GM18520 (cell line): ENCODE results near the gene ANHX.
"Not testable (repeated sequence)": the region's sequence is repeated elsewhere in the genome, so short reads cannot be mapped to it uniquely, and the experiment has no call there.

Experiments
- ATAC-seq: cut with Tn5 transposase; IDR thresholded peaks from one replicate; pipeline ENCODE4 v1.9.1; 2021; ENCODE audit not compliant: unreplicated experiment

The ANHX gene

DNA sequence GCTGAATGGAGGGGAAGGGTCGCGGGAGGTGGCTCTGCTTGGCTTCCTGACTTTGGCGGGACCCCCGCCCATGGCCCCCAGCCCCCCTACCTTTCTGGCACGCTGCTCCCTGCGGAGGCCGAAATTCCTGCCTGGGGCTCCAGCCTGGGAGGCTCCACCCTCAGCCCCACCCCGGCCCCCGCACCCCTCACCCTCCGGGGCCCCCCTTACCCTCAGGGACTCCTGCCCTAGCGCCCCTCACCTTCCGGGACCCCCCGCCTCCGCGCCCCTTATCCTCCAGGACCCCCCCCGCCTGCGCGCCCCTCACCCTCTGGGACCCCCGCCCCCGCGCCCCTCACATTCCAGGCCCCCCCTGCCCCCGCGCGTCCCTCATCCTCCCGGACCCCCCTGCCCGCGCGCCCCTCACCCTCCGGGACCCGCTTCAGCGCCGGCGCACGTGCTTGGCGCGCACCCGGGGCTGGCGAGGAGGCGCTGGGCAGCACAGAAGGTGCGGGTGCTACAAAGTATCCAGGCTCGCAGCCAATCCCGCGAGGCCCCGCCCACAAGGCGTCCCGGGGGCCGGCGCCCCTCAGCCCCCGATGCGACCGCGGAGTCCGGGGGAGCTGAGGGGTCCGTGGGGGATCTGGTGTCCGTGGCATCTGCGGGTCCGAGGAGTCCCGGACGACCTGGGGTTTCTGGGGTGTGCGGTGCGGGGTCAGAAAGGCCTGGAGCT is at the start of gene ANHX:
Gene ANHX, minus strand, starts transcription at position 477 of the 712 bp plus-strand sequence. CDS start 1,521 bp downstream, outside the sequence.
- ATAC-seq = no peak

GRCh38 chr12:133264668-133265067 is 29.0 kb upstream of the ANHX start:
- ATAC-seq = not testable (repeated sequence)

- no peak for ATAC-seq
Observed at GRCh38 chr12:133264173-133264572, 28.5 kb upstream of the ANHX start.

DNA sequence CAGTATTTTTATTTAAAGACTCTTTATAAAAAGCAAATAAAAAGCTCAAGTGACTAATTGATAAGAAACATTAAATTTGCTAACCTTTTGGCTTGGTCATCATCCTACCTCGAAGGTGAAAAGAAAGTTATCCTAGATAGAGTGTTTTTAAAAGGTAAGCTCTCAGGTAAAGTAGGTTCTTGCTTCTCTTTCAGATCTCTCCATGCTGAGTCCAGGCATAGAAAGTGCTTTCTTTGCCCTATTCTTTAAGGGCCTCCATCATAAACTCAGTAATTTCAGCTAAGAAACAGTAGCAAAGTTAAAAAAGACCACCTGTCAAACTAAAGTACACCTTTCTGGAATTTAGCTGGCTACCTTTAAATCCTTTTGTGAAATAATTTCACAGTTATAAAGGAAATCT is 20.6 kb upstream of the ANHX start:
- ATAC-seq = no peak

DNA sequence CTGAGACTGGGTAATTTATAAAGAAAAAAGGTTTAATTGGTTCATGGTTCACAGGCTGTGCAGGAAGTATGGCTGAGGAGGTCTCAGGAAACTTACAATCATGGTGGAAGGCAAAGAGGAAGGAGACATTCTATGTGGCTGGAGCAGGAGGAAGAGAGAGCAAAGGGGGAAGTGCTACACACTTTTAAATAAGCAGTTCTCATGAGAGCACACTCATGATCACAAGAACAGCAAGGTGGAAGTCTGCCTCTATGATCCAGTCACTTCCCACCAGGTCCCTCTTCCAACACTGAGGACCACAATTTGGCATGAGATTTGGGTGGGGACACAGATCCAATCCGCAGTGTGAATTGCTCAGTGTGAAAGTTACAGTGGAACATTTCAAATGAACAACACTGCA is 20.2 kb upstream of the ANHX start:
- not testable (repeated sequence) for ATAC-seq

- no peak for ATAC-seq
Observed at GRCh38 chr12:133251732-133252131, 16.1 kb upstream of the ANHX start.

GRCh38 chr12:133236556-133236955 is 879 bp upstream of the ANHX start:
- ATAC-seq = no peak

DNA sequence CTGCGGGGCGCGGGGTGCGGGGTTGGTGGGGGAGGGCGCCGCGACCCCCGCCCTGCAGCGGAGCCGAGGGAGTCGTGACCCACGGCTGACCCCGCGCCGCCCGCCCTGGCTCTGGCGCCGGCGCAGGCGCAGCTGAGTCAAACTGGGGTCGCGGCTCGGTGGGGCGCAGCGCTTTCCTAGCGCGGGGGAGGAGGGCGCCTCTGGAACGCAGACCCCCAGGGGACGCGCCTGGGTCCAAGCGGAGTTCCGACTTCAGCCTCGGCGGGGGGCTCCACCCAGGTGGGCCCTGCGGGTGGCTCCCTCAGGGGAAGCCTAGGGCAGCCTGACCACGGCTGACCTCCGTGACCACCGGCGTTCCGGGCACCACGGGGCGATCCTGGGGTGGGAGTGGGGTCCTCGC is 467 bp upstream of the ANHX start:
- no peak for ATAC-seq

DNA sequence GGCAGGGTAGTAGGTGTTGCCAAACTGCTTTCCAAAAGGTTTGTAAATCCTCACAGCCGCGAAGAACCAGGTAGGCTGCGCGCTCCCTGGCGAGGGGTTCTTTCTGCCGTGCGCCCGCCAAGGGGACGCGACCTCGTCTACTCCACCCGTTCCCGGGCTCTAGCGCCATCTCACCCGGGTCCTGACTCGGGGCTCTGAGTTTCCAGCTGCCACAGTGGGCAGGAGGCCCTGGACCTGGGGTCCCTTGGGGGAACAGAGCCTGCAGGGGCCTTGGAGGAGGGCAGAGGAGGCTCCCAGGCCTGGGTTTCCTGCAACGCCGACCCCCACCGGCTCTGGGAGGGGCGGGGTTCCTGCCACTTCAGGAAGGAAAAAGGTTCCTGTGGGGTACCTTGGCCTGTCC is 706 bp downstream of the ANHX start:
- ATAC-seq = no peak

DNA sequence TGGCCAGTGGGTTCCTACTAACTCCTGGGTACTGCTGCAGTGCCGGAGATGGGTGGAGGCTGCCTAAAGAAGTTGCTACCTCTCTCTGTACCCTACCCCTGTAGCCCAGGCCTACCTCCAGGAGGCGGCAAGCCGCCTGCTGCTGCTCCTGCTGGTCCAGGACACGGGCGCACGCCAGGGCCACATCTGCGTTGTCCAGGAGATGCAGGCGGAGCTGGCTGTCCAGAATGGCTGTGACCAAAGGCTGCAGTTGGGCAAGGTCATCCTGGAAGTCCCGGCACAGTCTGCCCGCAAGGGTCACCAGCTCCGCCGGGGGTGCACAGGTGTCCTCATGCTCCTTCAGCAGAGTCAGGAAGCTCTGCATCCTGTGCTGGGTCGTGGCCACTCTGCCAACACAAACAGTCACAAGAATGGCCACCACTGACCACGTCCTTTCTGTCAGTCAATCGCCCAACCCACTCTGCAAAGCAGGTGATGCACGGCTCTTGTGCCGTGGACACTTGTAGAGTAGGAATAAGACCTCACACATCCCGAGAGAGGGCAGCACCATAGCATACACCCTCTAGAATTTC is 1.6 kb downstream of the ANHX start:
- no peak for ATAC-seq

DNA sequence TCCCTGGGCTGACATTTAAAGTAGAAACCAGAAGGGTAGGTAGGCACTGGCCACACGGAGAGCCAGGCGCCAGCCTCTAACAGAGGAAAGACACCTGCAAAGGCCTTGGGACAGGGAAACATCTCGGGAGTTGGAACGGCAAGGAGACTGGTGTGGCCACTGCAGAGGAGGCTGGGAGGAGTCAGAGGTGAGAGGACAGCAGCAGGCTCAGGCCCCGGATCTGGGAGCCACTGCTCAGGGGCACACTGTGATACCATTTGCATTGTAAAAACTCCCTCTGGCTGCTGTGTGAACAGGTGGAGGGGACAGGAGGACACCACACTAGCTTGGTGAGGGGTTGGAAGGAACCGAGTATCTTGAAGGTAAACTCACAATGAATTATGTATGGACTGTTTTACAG is 2.7 kb downstream of the ANHX start:
- no peak for ATAC-seq

DNA sequence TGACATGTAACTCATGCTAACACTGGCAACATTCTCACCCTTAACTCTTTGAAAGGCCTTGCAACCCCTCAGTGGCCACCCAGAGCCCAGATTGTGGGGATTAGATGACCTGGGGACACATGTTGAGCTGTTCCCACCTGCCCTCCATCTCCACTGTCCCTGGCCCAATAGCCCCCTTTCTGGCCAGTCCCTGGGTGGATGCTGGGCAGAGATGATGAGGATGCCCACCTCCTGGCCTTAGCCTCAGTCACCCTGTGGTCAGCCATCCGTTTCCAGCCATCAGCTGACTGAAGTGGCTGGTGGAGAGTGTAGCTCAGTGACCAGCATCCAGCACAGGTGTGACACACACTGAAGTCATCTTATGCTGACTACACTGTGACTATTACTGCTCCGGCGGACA is 4.7 kb downstream of the ANHX start:
- ATAC-seq = no peak

DNA sequence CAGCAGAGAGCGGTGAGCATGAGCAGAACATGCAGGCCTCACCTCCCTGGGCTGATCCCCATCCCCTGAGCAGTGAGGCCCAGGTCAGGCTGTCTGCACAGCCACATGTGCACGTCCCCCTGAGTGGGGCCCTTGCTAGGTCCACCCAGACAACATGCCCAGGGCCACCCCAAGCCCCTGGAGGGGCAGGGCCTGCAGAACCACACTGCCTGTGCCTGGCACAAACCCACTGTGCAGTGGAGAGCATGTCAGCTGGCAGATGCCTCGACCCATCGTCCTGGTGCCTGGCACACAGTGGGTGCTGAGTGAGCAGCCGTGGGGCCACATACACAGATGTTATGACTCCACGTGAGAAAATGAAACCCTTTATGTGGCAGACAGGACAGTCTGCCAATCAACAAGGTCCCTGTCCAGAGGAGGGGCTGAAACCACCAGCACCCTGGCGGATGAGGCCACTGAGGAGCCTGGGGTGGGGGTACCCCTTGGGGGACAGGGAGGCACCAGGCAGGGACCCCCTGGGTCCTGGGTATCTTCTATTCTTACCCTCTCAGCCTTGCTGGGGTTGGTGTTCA is 8.3 kb downstream of the ANHX start:
- no peak for ATAC-seq

GRCh38 chr12:133226690-133227089 is 9.0 kb downstream of the ANHX start:
- no peak for ATAC-seq

DNA sequence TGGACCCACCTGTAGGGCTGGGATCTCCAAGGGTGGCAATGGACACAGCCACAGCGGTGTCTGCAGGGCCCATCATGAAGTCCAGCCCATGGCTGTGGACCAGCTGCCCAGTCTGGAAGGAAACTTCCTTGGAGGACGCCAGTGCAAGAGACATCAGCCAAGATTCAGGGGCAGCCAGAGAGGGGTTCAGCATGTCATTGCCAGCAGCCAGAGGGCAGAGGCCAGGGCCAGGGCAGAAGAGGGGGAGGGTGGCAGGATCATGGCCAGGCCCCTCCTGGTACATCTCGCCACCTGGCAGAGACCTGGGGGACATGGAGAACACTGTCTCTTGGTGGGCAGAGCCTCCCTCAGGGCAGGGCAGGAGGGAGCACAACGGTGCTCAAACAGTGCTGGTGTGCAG is 10.2 kb downstream of the ANHX start:
- no peak for ATAC-seq

GRCh38 chr12:133222211-133222610 is 13.5 kb downstream of the ANHX start:
- no peak for ATAC-seq

GRCh38 chr12:133221241-133221640 is 14.4 kb downstream of the ANHX start:
- ATAC-seq = no peak

DNA sequence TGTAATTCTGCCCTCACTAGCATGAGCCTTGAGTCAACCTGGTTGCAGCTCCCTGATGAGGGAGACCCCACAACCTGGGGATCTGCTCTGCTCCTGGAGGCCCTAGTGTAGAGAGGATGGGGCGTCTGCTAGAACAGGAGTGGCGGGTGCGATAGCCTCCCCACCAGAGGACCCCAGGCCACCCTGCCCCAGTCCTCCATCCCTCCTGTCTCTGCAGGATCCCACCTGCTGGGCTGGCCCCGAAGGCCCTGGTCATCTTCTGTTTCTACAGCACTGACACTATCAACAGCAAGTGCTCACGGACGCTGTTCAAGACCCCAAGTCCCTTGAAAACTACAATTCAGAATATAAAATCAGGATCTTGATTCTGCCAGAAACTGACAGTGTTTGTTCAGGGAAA is 15.2 kb downstream of the ANHX start:
- ATAC-seq = no peak

GRCh38 chr12:133217219-133217618 is 18.5 kb downstream of the ANHX start:
- ATAC-seq = no peak

GRCh38 chr12:133215724-133216123 is 20.0 kb downstream of the ANHX start:
- ATAC-seq = no peak

DNA sequence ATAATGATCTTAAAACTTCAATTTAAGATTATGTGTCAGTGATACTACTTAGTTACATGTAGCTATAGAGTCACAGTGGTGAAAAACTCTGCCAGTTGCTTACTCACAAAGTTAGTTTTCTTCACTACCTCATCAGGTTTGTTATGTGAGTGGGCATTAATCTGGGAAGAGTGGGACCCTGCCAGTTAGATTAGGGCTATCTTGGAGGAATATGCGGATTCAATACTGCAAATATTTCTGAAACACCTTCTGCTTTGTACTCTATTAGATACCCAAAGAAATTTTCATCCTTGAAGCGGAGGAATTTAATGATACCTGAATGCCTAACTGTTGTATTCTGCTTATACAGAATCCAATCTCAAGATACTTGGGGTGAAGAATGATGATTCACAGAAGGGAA is 29.3 kb downstream of the ANHX start:
- ATAC-seq = no peak

GRCh38 chr12:133204264-133204603 is 31.4 kb downstream of the ANHX start:
- ATAC-seq = no peak
